Fibroblast of mammary gland (primary cell): ENCODE data around the gene ZC2HC1B.

Source experiments
- DNase-seq: peaks from one replicate; pipeline ENCODE4 v3.0.0-alpha.2; 2010; ENCODE audit warnings: low read depth
- H3K4me3 ChIP-seq: 2 replicates; pipeline ENCODE4 v1.5.1; 2011; ENCODE audit warnings: low read depth, mild to moderate bottlenecking, low read length, moderate library complexity; ENCODE audit not compliant: control insufficient read depth
- CTCF ChIP-seq: conservative IDR thresholded peaks from 2 replicates; pipeline ENCODE4 v1.5.1; 2011; ENCODE audit warnings: low read depth, low read length, inconsistent platforms; ENCODE audit not compliant: control insufficient read depth, insufficient read depth

ZC2HC1B gene

GRCh38 chr6:143836150-143836549, 28.1 kb upstream of the ZC2HC1B start:
- TF ChIP-seq CTCF = no peak
- DNase-seq = no peak
- no peak overlapping the region for H3K4me3 ChIP-seq

GRCh38 chr6:143838395-143838794, 25.9 kb upstream of the ZC2HC1B start:
- no peak overlapping the region for H3K4me3 ChIP-seq
- TF ChIP-seq CTCF = no peak
- no peak for DNase-seq

- no peak overlapping the region for H3K4me3 ChIP-seq
- TF ChIP-seq CTCF = no peak
- no peak for DNase-seq
Observed at GRCh38 chr6:143839196-143839595, 25.1 kb upstream of the ZC2HC1B start.

- no peak for DNase-seq
- TF ChIP-seq CTCF = no peak
- H3K4me3 ChIP-seq = no peak overlapping the region
Observed at GRCh38 chr6:143840595-143841265, 23.5 kb upstream of the ZC2HC1B start.

DNA sequence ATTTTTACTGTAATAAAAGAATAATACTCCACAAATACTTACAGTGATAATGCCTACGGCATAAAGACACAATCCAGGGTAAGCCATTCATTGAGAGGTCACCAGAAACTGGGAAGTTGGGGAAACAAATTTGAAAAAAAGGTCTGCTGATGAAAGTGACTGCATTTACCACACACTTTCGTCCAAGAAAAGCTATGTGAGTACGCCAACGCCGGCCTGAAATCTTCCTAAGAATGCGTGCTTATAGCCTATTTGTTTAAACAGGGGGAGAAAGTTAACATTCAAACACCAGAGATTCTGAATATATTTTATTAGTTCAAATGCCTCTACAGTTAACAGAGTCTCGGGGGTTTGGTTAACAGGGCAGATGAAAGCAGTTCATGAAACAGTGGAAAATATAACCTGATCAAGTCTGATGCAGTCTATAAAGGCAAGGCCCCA, 21.8 kb upstream of the ZC2HC1B start:
- peak overlapping the region; percentile 77 for H3K4me3 ChIP-seq
- TF ChIP-seq CTCF = no peak
- no peak for DNase-seq

- peak within 1 kb of the TSS; percentile 77 for H3K4me3 ChIP-seq
- no peak for TF ChIP-seq CTCF
- DNase-seq = peak; percentile 95
Observed at GRCh38 chr6:143842902-143843676, 21.2 kb upstream of the ZC2HC1B start, which contains the start of gene LTV1. Gene LTV1, plus strand, starts transcription at chr6:143843338. Its CDS starts 140 bp downstream, at chr6:143843478.

- no peak for TF ChIP-seq CTCF
- peak; percentile 5 for DNase-seq
- H3K4me3 ChIP-seq = peak overlapping the region; percentile 77
Observed at GRCh38 chr6:143843677-143843999, 20.6 kb upstream of the ZC2HC1B start.
